Erythroblast (primary cell): ENCODE data around the gene PFDN1.
A peak's percentile ranks its signal among the peaks of the same experiment; 100 is the strongest.
"Not testable (repeated sequence)": the region's sequence is repeated elsewhere in the genome, so short reads cannot be mapped to it uniquely, and the experiment has no call there.

Experiments
- DNase-seq, 2 experiments: peaks; one replicate each; lab custom pipeline; 2025; lab: John Stamatoyannopoulos, UW
- GATA1 ChIP-seq: IDR thresholded peaks from 2 replicates; pipeline ENCODE4 v1.6.1; 2011; ENCODE audit warnings: low read depth, mild to moderate bottlenecking, control low read depth, low read length, moderate library complexity
- POLR2A ChIP-seq: IDR thresholded peaks from 2 replicates; pipeline ENCODE4 v1.6.1; 2011; ENCODE audit warnings: mild to moderate bottlenecking, low read length

Gene PFDN1, protein sequence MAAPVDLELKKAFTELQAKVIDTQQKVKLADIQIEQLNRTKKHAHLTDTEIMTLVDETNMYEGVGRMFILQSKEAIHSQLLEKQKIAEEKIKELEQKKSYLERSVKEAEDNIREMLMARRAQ

DNA sequence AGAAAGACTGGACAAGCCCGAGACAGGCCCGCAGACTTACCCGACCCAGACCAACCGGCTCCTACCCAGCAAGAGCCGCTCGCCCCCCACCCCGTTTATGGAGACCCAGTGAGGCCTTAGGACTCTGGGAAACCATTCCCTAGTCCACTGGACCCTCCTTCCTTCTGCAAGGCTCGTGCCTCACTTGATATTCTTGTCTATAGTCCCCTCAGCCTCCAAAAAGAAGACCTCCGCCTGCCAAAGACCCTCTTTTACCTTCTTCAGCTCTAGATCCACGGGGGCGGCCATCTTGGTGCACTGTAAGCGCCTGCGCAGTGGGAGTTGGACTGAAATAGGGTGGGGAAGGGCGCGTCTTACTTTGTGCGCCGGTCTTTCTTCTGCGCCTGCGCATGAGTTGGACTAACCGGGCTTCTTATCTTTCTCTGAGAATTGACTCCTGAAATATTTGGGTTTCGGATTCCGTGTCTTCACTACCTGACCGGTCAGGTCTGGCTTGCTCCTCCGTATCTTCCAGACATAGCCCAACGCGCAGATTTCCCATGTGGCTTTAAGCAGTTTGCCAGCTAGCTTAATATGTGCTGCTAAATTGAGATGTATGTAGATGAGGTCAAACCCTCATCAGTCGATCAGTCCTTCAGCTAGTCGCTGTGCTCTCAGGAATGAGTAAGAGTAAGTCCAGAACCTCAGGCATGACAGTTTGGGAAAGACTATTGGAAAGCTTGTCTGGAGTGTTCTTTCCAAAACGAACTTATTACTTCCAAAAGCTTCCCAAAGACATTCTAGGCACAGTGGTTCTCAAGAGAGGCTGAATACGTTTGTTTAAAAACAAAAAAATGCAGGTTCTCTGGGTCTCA is at the start of gene PFDN1:
Gene PFDN1 (minus strand): TSS at position 316 of the 854 bp plus-strand sequence. CDS start 28 bp downstream, at position 288.
- TF ChIP-seq POLR2A (peak; percentile 84), GATA1 (no peak)
- peak; percentile 97 for DNase-seq

- no peak for TF ChIP-seq GATA1
- TF ChIP-seq POLR2A, result no peak
- DNase-seq, result peak; percentile 71 to 83
These were observed 48.9 kb upstream of the PFDN1 start for GRCh38 chr5:140351609-140352334.

GRCh38 chr5:140349244-140349643 is 46.3 kb upstream of the PFDN1 start:
- TF ChIP-seq POLR2A (no peak), GATA1 (no peak)
- DNase-seq, result no peak

GRCh38 chr5:140348104-140348503 is 45.2 kb upstream of the PFDN1 start:
- TF ChIP-seq GATA1, result no peak
- TF ChIP-seq POLR2A, result no peak
- DNase-seq, result no peak

DNA sequence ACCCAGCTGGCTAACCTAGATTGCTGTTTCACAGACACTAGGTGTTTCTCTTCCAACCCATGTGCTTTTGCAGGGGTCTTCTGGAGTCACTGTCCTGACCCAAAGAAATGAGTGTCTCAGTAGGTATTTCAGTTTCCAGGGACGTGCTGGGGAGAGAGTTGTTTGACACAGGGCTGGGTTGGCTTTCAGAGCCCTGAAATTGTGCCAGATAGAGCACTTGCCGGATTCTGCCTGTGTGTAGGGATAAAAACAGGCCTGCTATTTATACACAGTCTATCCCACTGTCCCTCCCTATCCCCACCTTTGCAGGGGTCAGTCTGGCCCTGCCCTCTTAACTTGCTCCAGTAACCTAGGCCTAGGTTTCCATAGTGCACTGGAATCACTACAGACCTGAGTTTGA is 44.5 kb upstream of the PFDN1 start:
- no peak for TF ChIP-seq POLR2A
- no peak for TF ChIP-seq GATA1
- DNase-seq, result no peak

DNA sequence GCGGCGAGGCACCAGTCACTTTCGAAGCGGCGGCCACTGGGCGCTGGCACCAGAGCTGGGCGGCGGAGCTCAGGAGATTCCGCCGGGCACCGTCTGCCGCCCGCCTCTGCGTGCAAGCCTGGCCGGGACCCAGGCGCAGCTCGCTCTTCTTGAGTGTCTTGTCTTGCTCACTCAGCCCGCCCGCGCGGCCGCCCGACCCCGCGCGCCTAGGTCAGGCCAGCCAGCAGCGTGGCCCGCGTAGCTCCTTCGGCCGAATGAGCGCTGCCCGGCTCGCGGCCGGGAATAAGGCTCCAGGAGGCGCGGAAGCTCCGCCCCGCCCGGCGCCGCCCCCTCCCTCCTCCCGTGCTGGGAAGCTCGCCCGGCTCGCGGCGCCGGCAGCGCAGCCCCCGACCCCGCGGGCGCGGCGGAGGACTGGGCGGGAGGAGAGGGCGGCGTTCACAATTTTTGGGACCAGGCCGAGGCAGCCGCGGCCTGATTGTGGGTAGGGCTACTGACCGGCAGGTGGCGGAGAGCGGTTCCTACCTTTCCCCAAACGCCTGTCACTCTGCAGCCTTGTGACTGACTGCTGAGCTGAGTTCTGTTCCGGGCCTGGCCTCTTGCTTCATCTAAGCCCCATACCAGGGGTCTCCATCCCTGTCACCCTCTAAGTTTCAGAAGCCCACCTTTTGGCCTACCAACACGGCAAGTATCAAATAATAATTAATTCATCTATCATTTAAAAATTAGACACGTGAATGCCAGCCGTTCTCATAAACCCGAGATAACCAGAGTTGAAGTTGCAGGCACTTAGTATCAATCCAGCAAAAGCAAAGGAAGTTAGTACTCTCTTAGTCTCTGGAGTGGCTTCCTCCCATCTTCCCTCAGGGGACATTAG is 43.7 kb upstream of the PFDN1 start, which contains the start of gene HBEGF:
Gene HBEGF (minus strand): TSS at position 256 of the 874 bp plus-strand sequence. CDS start 275 bp downstream, outside the sequence.
- peak; percentile 76 to 78 for DNase-seq
- TF ChIP-seq GATA1 (no peak), POLR2A (no peak)

DNA sequence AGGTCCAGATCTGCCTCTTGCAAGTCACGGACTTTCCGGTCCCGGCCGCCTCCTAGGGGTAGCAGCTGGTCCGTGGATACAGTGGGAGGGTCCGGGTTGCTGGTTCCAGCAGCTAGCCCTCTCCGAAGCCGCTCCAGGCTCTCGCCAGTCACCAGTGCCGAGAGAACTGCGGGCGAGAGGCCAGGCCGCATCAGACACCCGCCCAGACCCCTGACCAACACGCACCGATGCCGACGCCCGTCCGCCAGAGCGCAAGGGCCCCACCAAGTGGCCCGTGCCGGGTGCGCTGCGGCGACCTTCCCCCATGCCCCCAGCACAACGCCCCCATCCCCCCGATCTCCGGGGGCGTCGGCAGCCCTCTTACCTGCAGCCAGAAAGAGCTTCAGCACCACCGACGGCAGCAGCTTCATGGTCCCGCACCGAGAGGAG is 43.0 kb upstream of the PFDN1 start:
- TF ChIP-seq GATA1, result no peak
- no peak for TF ChIP-seq POLR2A
- DNase-seq, result peak in 1 of 2 experiments; percentile 47

GRCh38 chr5:140344683-140345423 is 42.0 kb upstream of the PFDN1 start:
- no peak for DNase-seq
- TF ChIP-seq POLR2A (no peak), GATA1 (no peak)

GRCh38 chr5:140343849-140344248 is 40.9 kb upstream of the PFDN1 start:
- DNase-seq, result not testable (repeated sequence)

DNA sequence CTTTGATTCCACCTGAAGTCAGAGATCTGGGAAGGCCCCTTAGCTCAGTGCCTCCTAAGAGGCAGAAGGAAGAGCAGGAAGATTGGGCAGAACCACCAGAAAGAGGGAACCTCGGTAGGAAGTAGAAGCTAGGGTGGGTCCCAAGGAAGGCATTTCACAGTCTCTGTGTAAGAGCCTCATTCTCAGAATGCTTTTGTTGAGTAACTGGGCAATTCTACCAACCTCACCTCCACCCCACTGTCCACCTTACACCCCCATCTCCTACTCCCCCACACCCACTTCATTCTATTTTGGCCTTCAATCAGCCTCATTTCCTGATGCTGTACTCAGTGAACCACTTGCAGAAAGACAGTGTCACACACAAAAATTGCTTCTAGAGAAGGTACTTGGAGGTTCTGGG is 40.0 kb upstream of the PFDN1 start:
- DNase-seq, result no peak
- TF ChIP-seq GATA1 (no peak), POLR2A (no peak)

DNA sequence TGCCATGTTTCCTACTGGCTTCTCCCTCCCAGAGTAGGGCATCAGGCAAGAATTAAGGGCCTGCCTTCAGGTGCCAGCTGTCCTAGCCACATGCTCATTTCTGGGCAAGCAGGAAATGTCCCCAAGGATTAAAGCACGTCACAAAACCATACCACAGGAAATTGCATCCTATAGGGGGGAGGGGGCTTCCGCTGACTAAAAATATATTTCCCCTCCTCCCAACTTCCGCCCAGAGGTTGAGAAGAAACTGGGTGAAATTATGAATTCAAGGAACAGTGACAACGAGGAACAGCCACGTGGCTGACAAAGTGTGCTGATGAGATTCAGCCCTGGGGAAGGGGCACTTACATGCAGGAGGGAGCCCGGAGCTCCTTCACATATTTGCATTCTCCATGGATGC is 39.4 kb upstream of the PFDN1 start:
- no peak for DNase-seq
- TF ChIP-seq GATA1 (no peak), POLR2A (no peak)

GRCh38 chr5:140341591-140341990 is 38.7 kb upstream of the PFDN1 start:
- no peak for TF ChIP-seq GATA1
- no peak for TF ChIP-seq POLR2A
- no peak for DNase-seq

DNA sequence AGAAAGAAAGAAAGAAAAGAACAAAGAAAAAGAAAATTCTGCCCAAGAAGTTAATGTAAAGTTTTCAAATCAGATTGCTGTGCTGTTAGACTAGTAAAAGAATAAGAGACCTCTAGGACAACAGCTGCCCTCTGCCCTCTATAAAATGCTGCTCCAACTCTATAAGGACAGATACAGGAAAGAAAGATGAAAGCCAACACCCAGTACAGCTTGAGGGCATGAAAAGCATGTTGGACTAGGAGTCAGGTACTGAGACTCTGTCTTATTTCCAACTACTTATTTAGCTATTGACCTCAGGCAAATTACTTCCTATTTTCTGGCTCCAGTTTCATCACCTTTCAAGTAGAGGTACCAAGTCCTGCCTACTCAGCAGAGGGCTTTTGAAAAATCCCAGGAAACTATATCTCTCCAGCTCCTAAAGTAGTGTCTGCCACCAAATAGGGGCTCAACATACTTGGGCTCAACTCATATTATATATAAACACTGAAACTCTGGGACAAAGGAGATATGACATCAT is 37.8 kb upstream of the PFDN1 start:
- no peak for TF ChIP-seq POLR2A
- TF ChIP-seq GATA1, result no peak
- no peak for DNase-seq
